Liver (tissue), 3 donors: Measurements from ENCODE around the gene PDE4D.

Experiments used
- JUND ChIP-seq, 2 donors: IDR thresholded peaks; 2 replicates each; pipeline ENCODE4 v1.6.1; 2016; ENCODE audit warnings: antibody characterized with exemption in 2 of 2
- RXRA ChIP-seq, 2 donors: IDR thresholded peaks; 2 replicates each; pipeline ENCODE4 v1.6.1; 2017 to 2018; ENCODE audit warnings: antibody characterized with exemption in 2 of 2, mild to moderate bottlenecking in 1 of 2
- YY1 ChIP-seq: IDR thresholded peaks from 2 replicates; pipeline ENCODE4 v1.6.1; 2016; ENCODE audit warnings: antibody characterized with exemption, mild to moderate bottlenecking
- TF ChIP-seq, protein P1 (sequence below): fragments of 150-350 bp; IDR thresholded peaks from 2 replicates; pipeline ENCODE4 v1.5.1; 2017; ENCODE audit warnings: improper control_type of control experiment, low read depth, low read length; ENCODE audit not compliant: missing input control
- TF ChIP-seq, protein P2 (sequence below): IDR thresholded peaks from 2 replicates; pipeline ENCODE4 v1.6.1; 2016; ENCODE audit warnings: antibody characterized with exemption
- TF ChIP-seq, protein P3 (sequence below): IDR thresholded peaks from 2 replicates; pipeline ENCODE4 v1.6.1; 2016; ENCODE audit warnings: antibody characterized with exemption
- donor health status: healthy.
- donor health status: healthy.

DNA sequence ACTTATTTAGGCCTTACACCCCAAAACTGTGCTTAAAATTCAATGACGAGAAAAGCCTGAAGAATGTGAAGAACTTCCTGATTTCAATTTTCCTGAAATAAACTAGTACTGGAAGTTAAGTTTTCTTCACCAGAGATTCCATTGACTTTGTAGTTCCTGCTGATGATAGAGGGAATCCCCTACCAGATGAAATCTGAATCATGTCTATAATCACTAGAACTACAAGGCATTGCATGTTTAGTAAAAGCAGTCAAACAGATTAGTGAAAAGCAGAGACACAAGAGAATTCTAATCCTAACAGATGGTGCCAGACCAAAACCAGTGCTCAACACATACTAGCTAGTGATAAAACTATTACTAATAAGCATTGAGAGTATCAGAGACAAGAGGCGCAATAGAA, 130.0 kb downstream of the PDE4D start:
- TF ChIP-seq, protein P1, sequence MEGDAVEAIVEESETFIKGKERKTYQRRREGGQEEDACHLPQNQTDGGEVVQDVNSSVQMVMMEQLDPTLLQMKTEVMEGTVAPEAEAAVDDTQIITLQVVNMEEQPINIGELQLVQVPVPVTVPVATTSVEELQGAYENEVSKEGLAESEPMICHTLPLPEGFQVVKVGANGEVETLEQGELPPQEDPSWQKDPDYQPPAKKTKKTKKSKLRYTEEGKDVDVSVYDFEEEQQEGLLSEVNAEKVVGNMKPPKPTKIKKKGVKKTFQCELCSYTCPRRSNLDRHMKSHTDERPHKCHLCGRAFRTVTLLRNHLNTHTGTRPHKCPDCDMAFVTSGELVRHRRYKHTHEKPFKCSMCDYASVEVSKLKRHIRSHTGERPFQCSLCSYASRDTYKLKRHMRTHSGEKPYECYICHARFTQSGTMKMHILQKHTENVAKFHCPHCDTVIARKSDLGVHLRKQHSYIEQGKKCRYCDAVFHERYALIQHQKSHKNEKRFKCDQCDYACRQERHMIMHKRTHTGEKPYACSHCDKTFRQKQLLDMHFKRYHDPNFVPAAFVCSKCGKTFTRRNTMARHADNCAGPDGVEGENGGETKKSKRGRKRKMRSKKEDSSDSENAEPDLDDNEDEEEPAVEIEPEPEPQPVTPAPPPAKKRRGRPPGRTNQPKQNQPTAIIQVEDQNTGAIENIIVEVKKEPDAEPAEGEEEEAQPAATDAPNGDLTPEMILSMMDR: no peak
- TF ChIP-seq JUND (IDR thresholded peaks at IDR 0.05) (no peak), YY1 (no peak), RXRA (IDR thresholded peaks at IDR 0.05) (no peak)
- TF ChIP-seq, protein P2, sequence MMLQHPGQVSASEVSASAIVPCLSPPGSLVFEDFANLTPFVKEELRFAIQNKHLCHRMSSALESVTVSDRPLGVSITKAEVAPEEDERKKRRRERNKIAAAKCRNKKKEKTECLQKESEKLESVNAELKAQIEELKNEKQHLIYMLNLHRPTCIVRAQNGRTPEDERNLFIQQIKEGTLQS: no peak
- TF ChIP-seq, protein P3, sequence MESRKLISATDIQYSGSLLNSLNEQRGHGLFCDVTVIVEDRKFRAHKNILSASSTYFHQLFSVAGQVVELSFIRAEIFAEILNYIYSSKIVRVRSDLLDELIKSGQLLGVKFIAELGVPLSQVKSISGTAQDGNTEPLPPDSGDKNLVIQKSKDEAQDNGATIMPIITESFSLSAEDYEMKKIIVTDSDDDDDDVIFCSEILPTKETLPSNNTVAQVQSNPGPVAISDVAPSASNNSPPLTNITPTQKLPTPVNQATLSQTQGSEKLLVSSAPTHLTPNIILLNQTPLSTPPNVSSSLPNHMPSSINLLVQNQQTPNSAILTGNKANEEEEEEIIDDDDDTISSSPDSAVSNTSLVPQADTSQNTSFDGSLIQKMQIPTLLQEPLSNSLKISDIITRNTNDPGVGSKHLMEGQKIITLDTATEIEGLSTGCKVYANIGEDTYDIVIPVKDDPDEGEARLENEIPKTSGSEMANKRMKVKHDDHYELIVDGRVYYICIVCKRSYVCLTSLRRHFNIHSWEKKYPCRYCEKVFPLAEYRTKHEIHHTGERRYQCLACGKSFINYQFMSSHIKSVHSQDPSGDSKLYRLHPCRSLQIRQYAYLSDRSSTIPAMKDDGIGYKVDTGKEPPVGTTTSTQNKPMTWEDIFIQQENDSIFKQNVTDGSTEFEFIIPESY: no peak
